ENCODE results near the gene APBA1. TPM values are rescaled to one million over a fixed set of nuclear protein-coding genes. Genes with fewer than 3 reads are reported as not detected.

APBA1 gene
- 1 to 10 TPM; 1.3 to 8.0 (median 1.7) TPM for total RNA-seq

- intact Hi-C loops (cut with DNase I): loop anchor here (10.0 kb wide), 1 partner anchor 73 kb away; no protein-coding TSS in a partner anchor
- 3 to 8% methylated on average over 12 to 13 of the region's 92 CpGs for WGBS, 2 donors
- peak within 1 kb of the TSS; percentile 44 to 86 (median 82) for H3K4me3 ChIP-seq
- TF ChIP-seq POLR2A (IDR thresholded peaks at IDR 0.05): no peak
- TF ChIP-seq, protein P1, sequence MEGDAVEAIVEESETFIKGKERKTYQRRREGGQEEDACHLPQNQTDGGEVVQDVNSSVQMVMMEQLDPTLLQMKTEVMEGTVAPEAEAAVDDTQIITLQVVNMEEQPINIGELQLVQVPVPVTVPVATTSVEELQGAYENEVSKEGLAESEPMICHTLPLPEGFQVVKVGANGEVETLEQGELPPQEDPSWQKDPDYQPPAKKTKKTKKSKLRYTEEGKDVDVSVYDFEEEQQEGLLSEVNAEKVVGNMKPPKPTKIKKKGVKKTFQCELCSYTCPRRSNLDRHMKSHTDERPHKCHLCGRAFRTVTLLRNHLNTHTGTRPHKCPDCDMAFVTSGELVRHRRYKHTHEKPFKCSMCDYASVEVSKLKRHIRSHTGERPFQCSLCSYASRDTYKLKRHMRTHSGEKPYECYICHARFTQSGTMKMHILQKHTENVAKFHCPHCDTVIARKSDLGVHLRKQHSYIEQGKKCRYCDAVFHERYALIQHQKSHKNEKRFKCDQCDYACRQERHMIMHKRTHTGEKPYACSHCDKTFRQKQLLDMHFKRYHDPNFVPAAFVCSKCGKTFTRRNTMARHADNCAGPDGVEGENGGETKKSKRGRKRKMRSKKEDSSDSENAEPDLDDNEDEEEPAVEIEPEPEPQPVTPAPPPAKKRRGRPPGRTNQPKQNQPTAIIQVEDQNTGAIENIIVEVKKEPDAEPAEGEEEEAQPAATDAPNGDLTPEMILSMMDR (IDR thresholded peaks at IDR 0.05): peak in 1 of 6 experiments; percentile 9
- H3K36me3 ChIP-seq: no peaks in the 10 kb centered on the region
- no peak for DNase-seq
- H3K9me3 ChIP-seq: no peaks in the 10 kb centered on the region
- peak within 1 kb of the TSS; percentile 43 to 86 (median 84) for H3K27ac ChIP-seq
- H3K27me3 ChIP-seq: no peaks in the 10 kb centered on the region
- H3K4me1 ChIP-seq: peaks cover 4 to 52% (median 13%) of the 10 kb centered on the region in 3 donors
Measured at GRCh38 chr9:69671879-69672595, at the start of gene APBA1. TSS of gene APBA1 (minus strand) at chr9:69672371.

DNA sequence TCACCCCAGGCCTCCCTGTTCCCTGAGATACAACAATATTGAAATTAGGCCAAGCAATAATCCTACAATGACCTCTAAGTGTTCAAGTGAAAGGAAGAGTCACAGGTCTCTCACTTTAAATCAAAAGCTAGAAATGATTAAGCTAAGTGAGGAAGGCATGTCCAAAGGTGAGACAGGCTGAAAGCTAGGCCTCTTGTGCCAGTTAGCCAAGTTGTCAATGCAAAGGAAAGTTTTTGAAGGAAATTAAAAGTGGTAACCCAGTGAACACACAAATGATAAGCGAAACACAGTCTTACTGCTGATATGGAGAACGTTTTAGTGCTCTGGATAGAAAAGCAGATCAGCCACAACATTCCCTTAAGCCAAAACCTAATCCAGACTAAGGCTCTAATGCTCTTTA is 47.8 kb upstream of the APBA1 start:
- Histone ChIP-seq H3K9me3 (no peaks in the 10 kb centered on the region), H3K4me1 (peaks cover 0 to 9% (median 0%) of the 10 kb centered on the region in 3 donors), H3K36me3 (peaks cover 0 to 77% (median 10%) of the 10 kb centered on the region in 3 donors), H3K27me3 (no peaks in the 10 kb centered on the region), H3K4me3 (no peak overlapping the region), H3K27ac (no peak overlapping the region)
- intact Hi-C loops (cut with DNase I): no loop called here
- TF ChIP-seq, protein P1 (IDR thresholded peaks at IDR 0.05): no peak
- TF ChIP-seq POLR2A (IDR thresholded peaks at IDR 0.05): no peak
- 93 to 100% methylated on average over 1 to 2 of the region's 2 CpGs for WGBS, 2 donors
- no peak for DNase-seq

DNA sequence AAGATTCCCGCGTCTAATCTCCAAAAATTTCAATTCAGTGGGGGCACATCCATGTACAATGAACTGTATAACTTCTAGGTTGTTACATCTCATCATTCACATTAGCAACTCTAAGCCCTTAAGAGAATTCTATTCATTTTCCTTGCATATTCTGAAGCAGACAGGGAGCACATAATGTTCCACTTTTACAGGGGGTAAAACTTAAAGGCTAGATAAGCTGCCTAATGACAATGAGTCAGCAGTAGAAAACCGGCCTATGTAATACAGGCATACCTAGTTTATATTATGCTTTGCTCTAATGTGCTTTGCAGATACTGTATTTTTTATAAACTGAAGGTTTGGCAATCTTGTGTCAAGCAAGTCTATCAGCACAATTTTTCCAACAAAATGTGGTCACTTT is 47.2 kb upstream of the APBA1 start:
- no peaks in the 10 kb centered on the region for H3K9me3 ChIP-seq
- no peak for DNase-seq
- H3K27me3 ChIP-seq: no peaks in the 10 kb centered on the region
- 91 to 92% methylated on average over 3 of the region's 3 CpGs for WGBS, 2 donors
- H3K4me3 ChIP-seq: no peak overlapping the region
- peaks cover 0 to 71% (median 9%) of the 10 kb centered on the region in 3 donors for H3K36me3 ChIP-seq
- H3K4me1 ChIP-seq: peaks cover 0 to 15% (median 0%) of the 10 kb centered on the region in 3 donors
- intact Hi-C loops (cut with DNase I): no loop called here
- no peak for TF ChIP-seq POLR2A (IDR thresholded peaks at IDR 0.05)
- TF ChIP-seq, protein P1 (IDR thresholded peaks at IDR 0.05): no peak
- no peak overlapping the region for H3K27ac ChIP-seq

DNA sequence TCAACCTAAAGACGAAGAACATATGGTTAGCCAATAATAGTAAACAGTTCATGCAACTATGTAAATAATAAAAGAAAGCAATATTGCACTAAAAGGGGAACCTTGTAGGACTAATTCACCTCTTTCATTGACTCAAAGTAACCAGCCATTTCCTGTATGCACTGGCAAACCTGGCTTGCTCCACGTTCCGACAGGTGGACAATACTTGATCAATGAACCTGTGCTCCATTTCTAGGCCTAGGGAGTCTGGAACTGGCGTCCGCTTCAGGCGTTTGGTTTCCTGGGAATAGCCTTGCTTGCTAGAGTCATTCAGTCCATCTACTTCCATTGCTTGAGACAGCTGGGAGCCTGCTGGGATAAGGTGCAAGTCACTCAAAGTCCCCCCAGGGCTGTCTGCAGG is 46.0 kb upstream of the APBA1 start:
- no peaks in the 10 kb centered on the region for H3K27me3 ChIP-seq
- H3K4me3 ChIP-seq: no peak overlapping the region
- H3K4me1 ChIP-seq: peaks cover 0 to 21% (median 0%) of the 10 kb centered on the region in 3 donors
- intact Hi-C loops (cut with DNase I): no loop called here
- peaks cover 0 to 63% (median 9%) of the 10 kb centered on the region in 3 donors for H3K36me3 ChIP-seq
- DNase-seq: no peak
- WGBS, 2 donors: 85 to 91% methylated on average over 6 of the region's 6 CpGs
- no peak overlapping the region for H3K27ac ChIP-seq
- H3K9me3 ChIP-seq: no peaks in the 10 kb centered on the region
- TF ChIP-seq POLR2A (IDR thresholded peaks at IDR 0.05): no peak
- TF ChIP-seq, protein P1 (IDR thresholded peaks at IDR 0.05): no peak

DNA sequence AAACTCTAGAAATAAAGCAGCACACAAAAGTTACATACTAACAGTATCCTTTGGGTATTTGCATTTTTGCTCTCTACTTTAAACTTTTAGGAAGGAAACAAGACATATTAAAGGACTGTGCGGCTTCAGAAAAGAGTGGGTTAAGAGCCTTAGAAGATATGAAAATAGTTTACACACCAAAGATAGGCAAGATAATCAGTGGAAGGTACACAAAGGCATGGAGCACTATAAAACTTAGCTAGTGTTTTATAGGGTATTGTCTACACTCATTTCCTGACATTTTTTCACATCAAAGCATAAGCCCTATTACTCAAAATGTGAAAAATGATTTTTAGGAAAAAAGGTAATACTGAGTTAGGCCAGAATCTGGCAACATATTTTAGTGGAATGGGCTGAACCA is 43.7 kb upstream of the APBA1 start:
- 94 to 96% methylated on average over 1 of the region's 1 CpG for WGBS, 2 donors

More for the DNA sequence above, 43.7 kb upstream of the APBA1 start:
- peaks cover 0 to 55% (median 9%) of the 10 kb centered on the region in 3 donors for H3K36me3 ChIP-seq
- no peak for DNase-seq
- TF ChIP-seq POLR2A (IDR thresholded peaks at IDR 0.05): no peak
- TF ChIP-seq, protein P1 (IDR thresholded peaks at IDR 0.05): no peak
- no peaks in the 10 kb centered on the region for H3K9me3 ChIP-seq
- peaks cover 0 to 21% (median 0%) of the 10 kb centered on the region in 3 donors for H3K4me1 ChIP-seq
- H3K4me3 ChIP-seq: no peak overlapping the region
- intact Hi-C loops (cut with DNase I): no loop called here
- H3K27ac ChIP-seq: no peak overlapping the region
- no peaks in the 10 kb centered on the region for H3K27me3 ChIP-seq
